Karpas-422 (cell line): ENCODE measurements around the gene ANXA10. TPM values are rescaled to one million over a fixed set of nuclear protein-coding genes. Genes with fewer than 3 reads are reported as not detected.

Source experiments
- total RNA-seq: library from RNA; depleted of rRNA; stranded (reverse); fragments of >200 nt; shearing (Covaris generic); gene quantifications from 2 replicates; pipeline ENCODE4 v1.2.3, GENCODE V29; 2014; ENCODE audit warnings: low replicate concordance; rRNA removed

The ANXA10 gene
- total RNA-seq, 1 experiment from 2014 or later: not detected

Other genes with a start within 250 kb of the ANXA10 start
- gene DDX60, start 226.2 kb downstream of the ANXA10 start, total RNA-seq: 4.2 and 9.2 TPM in 2 replicates